Suprapubic skin (tissue), 4 donors: ENCODE data around the gene STPG2.

Experiments used
- CTCF ChIP-seq, 2 donors: fragments of 200-600 bp in 1 of 2; fragments of 450-650 bp in 1 of 2; sonication (generic) in 1 of 2; IDR thresholded peaks; one replicate each; pipeline ENCODE4 v1.5.1; 2016 to 2019; ENCODE audit warnings: antibody characterized with exemption in 2 of 2, mild to moderate bottlenecking in 1 of 2, moderate library complexity in 1 of 2
- EP300 ChIP-seq: sonication (generic); formaldehyde crosslinking; IDR thresholded peaks from one replicate; pipeline ENCODE4 v1.6.1; 2017; ENCODE audit warnings: antibody characterized with exemption
- POLR2A ChIP-seq, 2 donors: fragments of 450-650 bp; IDR thresholded peaks; one replicate each; pipeline ENCODE4 v1.6.1; 2017; ENCODE audit warnings: antibody characterized with exemption in 2 of 2, mild to moderate bottlenecking in 2 of 2, moderate library complexity in 2 of 2
- POLR2AphosphoS5 ChIP-seq, 3 donors: sonication (generic); formaldehyde crosslinking; IDR thresholded peaks; one replicate each; pipeline ENCODE4 v1.6.1; 2017; ENCODE audit warnings: antibody characterized with exemption in 3 of 3

- TF ChIP-seq CTCF (IDR thresholded peaks at IDR 0.05) = no peak
- no peak for TF ChIP-seq POLR2A (IDR thresholded peaks at IDR 0.05)
- no peak for TF ChIP-seq EP300
- no peak for TF ChIP-seq POLR2AphosphoS5 (IDR thresholded peaks at IDR 0.05)
Observed at GRCh38 chr4:97665553-97665952, 477.7 kb downstream of the STPG2 start.
